Right renal pelvis (tissue), 4 donors: ENCODE data around the gene PIGW. TPM values are rescaled to one million over a fixed set of nuclear protein-coding genes. Genes with fewer than 3 reads are reported as not detected.
A peak's percentile ranks its signal among the peaks of the same experiment; 100 is the strongest.
"Not testable (repeated sequence)": the region's sequence is repeated elsewhere in the genome, so short reads cannot be mapped to it uniquely, and the experiment has no call there.

Experiments
- DNase-seq, 4 donors: peaks; one replicate each; pipeline ENCODE4 v3.0.0-alpha.2; 2013; ENCODE audit warnings: low read depth in 4 of 4, low spot score in 3 of 4, missing footprints in 1 of 4
- polyA plus RNA-seq, 4 donors: library from polyadenylated mRNA; unstranded; fragments of 120-200 nt; gene quantifications; one replicate each; pipeline ENCODE4 v1.2.1, GENCODE V29; 2013; ENCODE audit not compliant: insufficient read length in 4 of 4

Gene PIGW
- polyA plus RNA-seq, 4 donors: 11.3 to 16.4 (median 14.3) TPM

- no peak for DNase-seq
These were observed 28.0 kb upstream of the PIGW start for GRCh38 chr17:36506831-36507230.

GRCh38 chr17:36507266-36507665 is 27.5 kb upstream of the PIGW start:
- no peak for DNase-seq

GRCh38 chr17:36508439-36508838 is 26.3 kb upstream of the PIGW start:
- DNase-seq: not testable (repeated sequence)

- DNase-seq: no peak
These were observed 25.4 kb upstream of the PIGW start for GRCh38 chr17:36509272-36509985.

- no peak for DNase-seq
These were observed 24.2 kb upstream of the PIGW start for GRCh38 chr17:36510636-36511035.

- DNase-seq: no peak
These were observed 23.6 kb upstream of the PIGW start for GRCh38 chr17:36511216-36511615.

GRCh38 chr17:36512641-36513040 is 22.1 kb upstream of the PIGW start:
- DNase-seq: no peak

GRCh38 chr17:36514856-36515255 is 19.9 kb upstream of the PIGW start:
- DNase-seq: no peak

GRCh38 chr17:36515837-36516236 is 18.9 kb upstream of the PIGW start:
- no peak for DNase-seq

- DNase-seq: no peak
These were observed 11.7 kb upstream of the PIGW start for GRCh38 chr17:36523113-36523512.

GRCh38 chr17:36524428-36524876 is 10.3 kb upstream of the PIGW start:
- DNase-seq: no peak

- no peak for DNase-seq
These were observed 9.7 kb upstream of the PIGW start for GRCh38 chr17:36525113-36525512.

GRCh38 chr17:36525888-36526287 is 8.9 kb upstream of the PIGW start:
- no peak for DNase-seq

GRCh38 chr17:36527621-36528250 is 7.1 kb upstream of the PIGW start:
- no peak for DNase-seq

- no peak for DNase-seq
These were observed 5.7 kb upstream of the PIGW start for GRCh38 chr17:36529121-36529520.

- DNase-seq: no peak
These were observed 2.3 kb upstream of the PIGW start for GRCh38 chr17:36532435-36532975.

- peak; percentile 12 to 42 (median 26) for DNase-seq
These were observed 600 bp upstream of the PIGW start for GRCh38 chr17:36533935-36534839.

- DNase-seq: no peak
These were observed 888 bp downstream of the PIGW start for GRCh38 chr17:36535669-36536081.

GRCh38 chr17:36540696-36541095 is 5.9 kb downstream of the PIGW start:
- no peak for DNase-seq

GRCh38 chr17:36542755-36543154 is 8.0 kb downstream of the PIGW start:
- DNase-seq: no peak

- peak in 1 of 4 donors; percentile 10 for DNase-seq
These were observed 9.2 kb downstream of the PIGW start for GRCh38 chr17:36544044-36544306.
